ENCODE measurements around the gene GRM6. TPM values are rescaled to one million over a fixed set of nuclear protein-coding genes. Genes with fewer than 3 reads are reported as not detected.

The GRM6 gene
- total RNA-seq, 1 experiment from 2014 or later: 0.33 TPM

DNA sequence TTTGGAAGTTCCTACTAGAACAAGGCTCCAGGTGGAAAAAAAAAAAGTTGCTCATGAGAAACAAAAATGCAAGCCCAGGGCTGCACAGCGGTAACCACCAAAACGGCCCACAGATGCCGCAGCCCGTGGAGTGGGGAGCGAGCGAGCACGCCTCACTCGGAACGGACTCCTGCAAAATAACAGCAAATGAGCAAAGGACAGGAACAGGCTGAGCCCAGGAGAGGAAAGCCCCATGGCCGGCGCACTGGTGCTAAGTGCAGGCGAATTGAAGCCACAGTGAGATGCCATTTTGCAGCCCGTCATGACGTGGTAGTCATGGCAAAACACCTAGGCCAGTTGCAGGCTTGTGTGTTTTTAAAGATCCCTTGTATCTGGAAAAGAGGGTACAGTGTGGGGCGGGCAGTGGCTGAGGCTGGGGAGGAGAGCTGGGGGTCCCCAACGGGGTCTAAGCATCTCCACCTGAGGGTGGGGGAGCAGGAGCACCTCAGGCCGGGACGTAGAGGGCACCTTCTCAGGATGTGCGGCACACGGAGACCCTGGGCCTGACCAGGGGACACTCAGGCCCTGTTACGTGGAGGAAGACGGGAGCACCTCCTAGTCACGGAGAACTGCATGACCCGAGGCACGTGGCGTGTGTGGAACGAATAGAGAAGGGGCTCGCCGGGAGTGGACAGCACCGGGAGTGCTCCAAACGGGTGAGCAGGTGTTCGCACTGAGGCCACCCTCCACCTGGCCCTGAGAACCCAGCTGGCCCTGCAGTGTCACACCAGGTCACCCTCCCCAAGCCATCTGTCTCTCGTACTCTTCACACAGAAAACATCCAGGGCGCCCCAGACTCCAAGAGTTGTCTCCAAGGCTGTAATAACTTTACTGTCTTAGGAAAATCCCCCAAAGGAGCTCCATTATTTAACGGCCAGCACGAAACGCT, 10.7 kb downstream of the GRM6 start (continued):
- TF ChIP-seq IRF2 (CRISPR knock-in tag; IDR thresholded peaks at IDR 0.05; ENCODE audit: borderline replicate concordance, low read depth): no peak

DNA sequence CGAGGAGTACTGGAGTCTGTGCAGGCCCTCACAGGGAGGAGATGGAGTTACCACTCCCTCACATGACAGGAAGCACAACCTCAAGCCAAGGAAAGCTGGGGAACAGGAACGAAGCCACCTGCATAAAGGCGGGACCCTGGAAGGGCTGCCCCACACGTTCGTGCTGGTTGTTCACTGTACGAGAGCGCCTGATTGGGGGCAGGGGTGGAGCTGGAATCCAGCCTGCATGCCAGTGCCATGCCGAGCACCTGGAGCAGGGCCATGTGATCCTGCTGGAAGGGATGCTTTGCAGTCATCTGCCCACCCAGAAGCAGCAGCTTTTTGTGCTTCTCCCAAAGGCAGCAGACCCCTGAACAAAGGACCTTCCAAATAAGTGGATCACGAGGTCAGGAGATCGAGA, 11.4 kb downstream of the GRM6 start:
- TF ChIP-seq, protein P1, sequence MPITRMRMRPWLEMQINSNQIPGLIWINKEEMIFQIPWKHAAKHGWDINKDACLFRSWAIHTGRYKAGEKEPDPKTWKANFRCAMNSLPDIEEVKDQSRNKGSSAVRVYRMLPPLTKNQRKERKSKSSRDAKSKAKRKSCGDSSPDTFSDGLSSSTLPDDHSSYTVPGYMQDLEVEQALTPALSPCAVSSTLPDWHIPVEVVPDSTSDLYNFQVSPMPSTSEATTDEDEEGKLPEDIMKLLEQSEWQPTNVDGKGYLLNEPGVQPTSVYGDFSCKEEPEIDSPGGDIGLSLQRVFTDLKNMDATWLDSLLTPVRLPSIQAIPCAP (CRISPR knock-in tag; IDR thresholded peaks at IDR 0.05): no peak
- TF ChIP-seq GTF2I (CRISPR knock-in tag; conservative IDR thresholded peaks at IDR 0.05) (no peak), ZNF121 (CRISPR knock-in tag; IDR thresholded peaks at IDR 0.05) (no peak), NFE2L1 (CRISPR knock-in tag; IDR thresholded peaks at IDR 0.05) (no peak), ETV6 (CRISPR knock-in tag; IDR thresholded peaks at IDR 0.05) (no peak), ZNF232 (CRISPR knock-in tag; IDR thresholded peaks at IDR 0.05) (no peak), TEAD1 (CRISPR knock-in tag; IDR thresholded peaks at IDR 0.05) (no peak), IRF2 (CRISPR knock-in tag; IDR thresholded peaks at IDR 0.05; ENCODE audit: borderline replicate concordance, low read depth) (no peak), ZNF317 (CRISPR knock-in tag; IDR thresholded peaks at IDR 0.05; ENCODE audit: borderline replicate concordance, low read depth) (no peak)
- TF ChIP-seq, protein P2, sequence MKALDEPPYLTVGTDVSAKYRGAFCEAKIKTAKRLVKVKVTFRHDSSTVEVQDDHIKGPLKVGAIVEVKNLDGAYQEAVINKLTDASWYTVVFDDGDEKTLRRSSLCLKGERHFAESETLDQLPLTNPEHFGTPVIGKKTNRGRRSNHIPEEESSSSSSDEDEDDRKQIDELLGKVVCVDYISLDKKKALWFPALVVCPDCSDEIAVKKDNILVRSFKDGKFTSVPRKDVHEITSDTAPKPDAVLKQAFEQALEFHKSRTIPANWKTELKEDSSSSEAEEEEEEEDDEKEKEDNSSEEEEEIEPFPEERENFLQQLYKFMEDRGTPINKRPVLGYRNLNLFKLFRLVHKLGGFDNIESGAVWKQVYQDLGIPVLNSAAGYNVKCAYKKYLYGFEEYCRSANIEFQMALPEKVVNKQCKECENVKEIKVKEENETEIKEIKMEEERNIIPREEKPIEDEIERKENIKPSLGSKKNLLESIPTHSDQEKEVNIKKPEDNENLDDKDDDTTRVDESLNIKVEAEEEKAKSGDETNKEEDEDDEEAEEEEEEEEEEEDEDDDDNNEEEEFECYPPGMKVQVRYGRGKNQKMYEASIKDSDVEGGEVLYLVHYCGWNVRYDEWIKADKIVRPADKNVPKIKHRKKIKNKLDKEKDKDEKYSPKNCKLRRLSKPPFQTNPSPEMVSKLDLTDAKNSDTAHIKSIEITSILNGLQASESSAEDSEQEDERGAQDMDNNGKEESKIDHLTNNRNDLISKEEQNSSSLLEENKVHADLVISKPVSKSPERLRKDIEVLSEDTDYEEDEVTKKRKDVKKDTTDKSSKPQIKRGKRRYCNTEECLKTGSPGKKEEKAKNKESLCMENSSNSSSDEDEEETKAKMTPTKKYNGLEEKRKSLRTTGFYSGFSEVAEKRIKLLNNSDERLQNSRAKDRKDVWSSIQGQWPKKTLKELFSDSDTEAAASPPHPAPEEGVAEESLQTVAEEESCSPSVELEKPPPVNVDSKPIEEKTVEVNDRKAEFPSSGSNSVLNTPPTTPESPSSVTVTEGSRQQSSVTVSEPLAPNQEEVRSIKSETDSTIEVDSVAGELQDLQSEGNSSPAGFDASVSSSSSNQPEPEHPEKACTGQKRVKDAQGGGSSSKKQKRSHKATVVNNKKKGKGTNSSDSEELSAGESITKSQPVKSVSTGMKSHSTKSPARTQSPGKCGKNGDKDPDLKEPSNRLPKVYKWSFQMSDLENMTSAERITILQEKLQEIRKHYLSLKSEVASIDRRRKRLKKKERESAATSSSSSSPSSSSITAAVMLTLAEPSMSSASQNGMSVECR (CRISPR knock-in tag; IDR thresholded peaks at IDR 0.05; ENCODE audit: borderline replicate concordance): no peak
- TF ChIP-seq, protein P3, sequence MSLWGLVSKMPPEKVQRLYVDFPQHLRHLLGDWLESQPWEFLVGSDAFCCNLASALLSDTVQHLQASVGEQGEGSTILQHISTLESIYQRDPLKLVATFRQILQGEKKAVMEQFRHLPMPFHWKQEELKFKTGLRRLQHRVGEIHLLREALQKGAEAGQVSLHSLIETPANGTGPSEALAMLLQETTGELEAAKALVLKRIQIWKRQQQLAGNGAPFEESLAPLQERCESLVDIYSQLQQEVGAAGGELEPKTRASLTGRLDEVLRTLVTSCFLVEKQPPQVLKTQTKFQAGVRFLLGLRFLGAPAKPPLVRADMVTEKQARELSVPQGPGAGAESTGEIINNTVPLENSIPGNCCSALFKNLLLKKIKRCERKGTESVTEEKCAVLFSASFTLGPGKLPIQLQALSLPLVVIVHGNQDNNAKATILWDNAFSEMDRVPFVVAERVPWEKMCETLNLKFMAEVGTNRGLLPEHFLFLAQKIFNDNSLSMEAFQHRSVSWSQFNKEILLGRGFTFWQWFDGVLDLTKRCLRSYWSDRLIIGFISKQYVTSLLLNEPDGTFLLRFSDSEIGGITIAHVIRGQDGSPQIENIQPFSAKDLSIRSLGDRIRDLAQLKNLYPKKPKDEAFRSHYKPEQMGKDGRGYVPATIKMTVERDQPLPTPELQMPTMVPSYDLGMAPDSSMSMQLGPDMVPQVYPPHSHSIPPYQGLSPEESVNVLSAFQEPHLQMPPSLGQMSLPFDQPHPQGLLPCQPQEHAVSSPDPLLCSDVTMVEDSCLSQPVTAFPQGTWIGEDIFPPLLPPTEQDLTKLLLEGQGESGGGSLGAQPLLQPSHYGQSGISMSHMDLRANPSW (CRISPR knock-in tag; conservative IDR thresholded peaks at IDR 0.05; ENCODE audit: low read depth): no peak
- TF ChIP-seq, protein P4, sequence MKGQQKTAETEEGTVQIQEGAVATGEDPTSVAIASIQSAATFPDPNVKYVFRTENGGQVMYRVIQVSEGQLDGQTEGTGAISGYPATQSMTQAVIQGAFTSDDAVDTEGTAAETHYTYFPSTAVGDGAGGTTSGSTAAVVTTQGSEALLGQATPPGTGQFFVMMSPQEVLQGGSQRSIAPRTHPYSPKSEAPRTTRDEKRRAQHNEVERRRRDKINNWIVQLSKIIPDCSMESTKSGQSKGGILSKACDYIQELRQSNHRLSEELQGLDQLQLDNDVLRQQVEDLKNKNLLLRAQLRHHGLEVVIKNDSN (CRISPR knock-in tag; IDR thresholded peaks at IDR 0.05): no peak
- TF ChIP-seq, protein P5, sequence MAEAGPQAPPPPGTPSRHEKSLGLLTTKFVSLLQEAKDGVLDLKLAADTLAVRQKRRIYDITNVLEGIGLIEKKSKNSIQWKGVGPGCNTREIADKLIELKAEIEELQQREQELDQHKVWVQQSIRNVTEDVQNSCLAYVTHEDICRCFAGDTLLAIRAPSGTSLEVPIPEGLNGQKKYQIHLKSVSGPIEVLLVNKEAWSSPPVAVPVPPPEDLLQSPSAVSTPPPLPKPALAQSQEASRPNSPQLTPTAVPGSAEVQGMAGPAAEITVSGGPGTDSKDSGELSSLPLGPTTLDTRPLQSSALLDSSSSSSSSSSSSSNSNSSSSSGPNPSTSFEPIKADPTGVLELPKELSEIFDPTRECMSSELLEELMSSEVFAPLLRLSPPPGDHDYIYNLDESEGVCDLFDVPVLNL (CRISPR knock-in tag; IDR thresholded peaks at IDR 0.05; ENCODE audit: borderline replicate concordance, low read depth): no peak
- TF ChIP-seq, protein P6, sequence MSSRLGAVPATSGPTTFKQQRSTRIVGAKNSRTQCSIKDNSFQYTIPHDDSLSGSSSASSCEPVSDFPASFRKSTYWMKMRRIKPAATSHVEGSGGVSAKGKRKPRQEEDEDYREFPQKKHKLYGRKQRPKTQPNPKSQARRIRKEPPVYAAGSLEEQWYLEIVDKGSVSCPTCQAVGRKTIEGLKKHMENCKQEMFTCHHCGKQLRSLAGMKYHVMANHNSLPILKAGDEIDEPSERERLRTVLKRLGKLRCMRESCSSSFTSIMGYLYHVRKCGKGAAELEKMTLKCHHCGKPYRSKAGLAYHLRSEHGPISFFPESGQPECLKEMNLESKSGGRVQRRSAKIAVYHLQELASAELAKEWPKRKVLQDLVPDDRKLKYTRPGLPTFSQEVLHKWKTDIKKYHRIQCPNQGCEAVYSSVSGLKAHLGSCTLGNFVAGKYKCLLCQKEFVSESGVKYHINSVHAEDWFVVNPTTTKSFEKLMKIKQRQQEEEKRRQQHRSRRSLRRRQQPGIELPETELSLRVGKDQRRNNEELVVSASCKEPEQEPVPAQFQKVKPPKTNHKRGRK (CRISPR knock-in tag; IDR thresholded peaks at IDR 0.05; ENCODE audit: borderline replicate concordance): no peak
- TF ChIP-seq, protein P7, sequence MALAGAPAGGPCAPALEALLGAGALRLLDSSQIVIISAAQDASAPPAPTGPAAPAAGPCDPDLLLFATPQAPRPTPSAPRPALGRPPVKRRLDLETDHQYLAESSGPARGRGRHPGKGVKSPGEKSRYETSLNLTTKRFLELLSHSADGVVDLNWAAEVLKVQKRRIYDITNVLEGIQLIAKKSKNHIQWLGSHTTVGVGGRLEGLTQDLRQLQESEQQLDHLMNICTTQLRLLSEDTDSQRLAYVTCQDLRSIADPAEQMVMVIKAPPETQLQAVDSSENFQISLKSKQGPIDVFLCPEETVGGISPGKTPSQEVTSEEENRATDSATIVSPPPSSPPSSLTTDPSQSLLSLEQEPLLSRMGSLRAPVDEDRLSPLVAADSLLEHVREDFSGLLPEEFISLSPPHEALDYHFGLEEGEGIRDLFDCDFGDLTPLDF (CRISPR knock-in tag; IDR thresholded peaks at IDR 0.05): no peak
- Mint-ChIP-seq H3K27ac (no peak overlapping the region), H3K9me3 (peaks cover 69% of the 10 kb centered on the region), H3K27me3 (ENCODE audit: low read depth) (peaks cover 33% of the 10 kb centered on the region), H3K4me3 (no peak overlapping the region), H3K36me3 (peaks cover 70% of the 10 kb centered on the region), H3K4me1 (no peaks in the 10 kb centered on the region)
- POLR2A ChIA-PET: no interaction called here
- DNase-seq (ENCODE audit: low spot score) (no peak), ATAC-seq (no peak)
- CTCF ChIA-PET: no interaction called here

Measured in WTC11 (cell line).